A549 (cell line): ENCODE data around the gene EIF1AD.

Experiments
- BHLHE40 ChIP-seq: IDR thresholded peaks from 2 replicates; pipeline ENCODE4 v1.6.1; 2012; ENCODE audit warnings: low read depth, low read length, inconsistent platforms
- EP300 ChIP-seq, 2 experiments: fragments of >200 bp; sonication (Bioruptor Twin); formaldehyde crosslinking; IDR thresholded peaks; 2 replicates in 1 of 2; 3 replicates in 1 of 2; pipeline ENCODE4 v1.6.1; 2016 to 2017
- HOXA7 ChIP-seq: fragments of 250-450 bp; sonication (Bioruptor Pico); IDR thresholded peaks from 2 replicates; pipeline ENCODE4 v1.5.0; 2020; ENCODE audit warnings: mild to moderate bottlenecking, moderate library complexity
- JUN ChIP-seq, 2 experiments: fragments of >200 bp; sonication (Bioruptor Twin); formaldehyde crosslinking; IDR thresholded peaks; 2 replicates in 1 of 2; 3 replicates in 1 of 2; pipeline ENCODE4 v1.6.1; 2016 to 2017
- POLR2A ChIP-seq: IDR thresholded peaks from 2 replicates; pipeline ENCODE4 v1.6.1; 2012; ENCODE audit warnings: mild to moderate bottlenecking, low read length
- TF ChIP-seq, protein P1 (sequence below): fragments of >200 bp; sonication (Bioruptor Twin); formaldehyde crosslinking; IDR thresholded peaks from 3 replicates; pipeline ENCODE4 v1.5.1; 2016

DNA sequence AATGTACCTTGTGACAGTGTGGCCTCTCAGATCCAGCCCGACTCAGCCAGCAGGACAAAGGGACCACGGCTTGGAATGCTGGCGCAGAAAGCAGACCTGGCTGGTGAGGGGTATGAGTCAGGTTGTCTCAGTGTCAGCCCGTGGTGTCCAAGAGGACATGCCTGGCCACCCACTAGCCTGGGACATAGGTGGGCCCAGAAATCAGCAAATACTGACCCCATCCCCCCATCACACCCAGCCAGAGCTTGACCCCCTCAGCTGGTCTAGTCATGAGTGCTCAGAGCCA lies 4.9 kb upstream of the EIF1AD start:
- TF ChIP-seq, protein P1, sequence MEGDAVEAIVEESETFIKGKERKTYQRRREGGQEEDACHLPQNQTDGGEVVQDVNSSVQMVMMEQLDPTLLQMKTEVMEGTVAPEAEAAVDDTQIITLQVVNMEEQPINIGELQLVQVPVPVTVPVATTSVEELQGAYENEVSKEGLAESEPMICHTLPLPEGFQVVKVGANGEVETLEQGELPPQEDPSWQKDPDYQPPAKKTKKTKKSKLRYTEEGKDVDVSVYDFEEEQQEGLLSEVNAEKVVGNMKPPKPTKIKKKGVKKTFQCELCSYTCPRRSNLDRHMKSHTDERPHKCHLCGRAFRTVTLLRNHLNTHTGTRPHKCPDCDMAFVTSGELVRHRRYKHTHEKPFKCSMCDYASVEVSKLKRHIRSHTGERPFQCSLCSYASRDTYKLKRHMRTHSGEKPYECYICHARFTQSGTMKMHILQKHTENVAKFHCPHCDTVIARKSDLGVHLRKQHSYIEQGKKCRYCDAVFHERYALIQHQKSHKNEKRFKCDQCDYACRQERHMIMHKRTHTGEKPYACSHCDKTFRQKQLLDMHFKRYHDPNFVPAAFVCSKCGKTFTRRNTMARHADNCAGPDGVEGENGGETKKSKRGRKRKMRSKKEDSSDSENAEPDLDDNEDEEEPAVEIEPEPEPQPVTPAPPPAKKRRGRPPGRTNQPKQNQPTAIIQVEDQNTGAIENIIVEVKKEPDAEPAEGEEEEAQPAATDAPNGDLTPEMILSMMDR, result no peak
- TF ChIP-seq JUN (IDR thresholded peaks at IDR 0.05), result no peak
- TF ChIP-seq HOXA7 (CRISPR knock-in tag), result no peak
- TF ChIP-seq BHLHE40, result no peak
- no peak for TF ChIP-seq EP300 (IDR thresholded peaks at IDR 0.05)
- TF ChIP-seq POLR2A, result no peak
